HG03342 (cell line): ENCODE results near the gene ERBIN.
"Not testable (repeated sequence)": the region's sequence is repeated elsewhere in the genome, so short reads cannot be mapped to it uniquely, and the experiment has no call there.

Experiments
- ATAC-seq: cut with Tn5 transposase; IDR thresholded peaks from one replicate; pipeline ENCODE4 v1.9.1; 2021; ENCODE audit warnings: mild to moderate bottlenecking, moderate library complexity; ENCODE audit not compliant: unreplicated experiment

Gene ERBIN, protein sequence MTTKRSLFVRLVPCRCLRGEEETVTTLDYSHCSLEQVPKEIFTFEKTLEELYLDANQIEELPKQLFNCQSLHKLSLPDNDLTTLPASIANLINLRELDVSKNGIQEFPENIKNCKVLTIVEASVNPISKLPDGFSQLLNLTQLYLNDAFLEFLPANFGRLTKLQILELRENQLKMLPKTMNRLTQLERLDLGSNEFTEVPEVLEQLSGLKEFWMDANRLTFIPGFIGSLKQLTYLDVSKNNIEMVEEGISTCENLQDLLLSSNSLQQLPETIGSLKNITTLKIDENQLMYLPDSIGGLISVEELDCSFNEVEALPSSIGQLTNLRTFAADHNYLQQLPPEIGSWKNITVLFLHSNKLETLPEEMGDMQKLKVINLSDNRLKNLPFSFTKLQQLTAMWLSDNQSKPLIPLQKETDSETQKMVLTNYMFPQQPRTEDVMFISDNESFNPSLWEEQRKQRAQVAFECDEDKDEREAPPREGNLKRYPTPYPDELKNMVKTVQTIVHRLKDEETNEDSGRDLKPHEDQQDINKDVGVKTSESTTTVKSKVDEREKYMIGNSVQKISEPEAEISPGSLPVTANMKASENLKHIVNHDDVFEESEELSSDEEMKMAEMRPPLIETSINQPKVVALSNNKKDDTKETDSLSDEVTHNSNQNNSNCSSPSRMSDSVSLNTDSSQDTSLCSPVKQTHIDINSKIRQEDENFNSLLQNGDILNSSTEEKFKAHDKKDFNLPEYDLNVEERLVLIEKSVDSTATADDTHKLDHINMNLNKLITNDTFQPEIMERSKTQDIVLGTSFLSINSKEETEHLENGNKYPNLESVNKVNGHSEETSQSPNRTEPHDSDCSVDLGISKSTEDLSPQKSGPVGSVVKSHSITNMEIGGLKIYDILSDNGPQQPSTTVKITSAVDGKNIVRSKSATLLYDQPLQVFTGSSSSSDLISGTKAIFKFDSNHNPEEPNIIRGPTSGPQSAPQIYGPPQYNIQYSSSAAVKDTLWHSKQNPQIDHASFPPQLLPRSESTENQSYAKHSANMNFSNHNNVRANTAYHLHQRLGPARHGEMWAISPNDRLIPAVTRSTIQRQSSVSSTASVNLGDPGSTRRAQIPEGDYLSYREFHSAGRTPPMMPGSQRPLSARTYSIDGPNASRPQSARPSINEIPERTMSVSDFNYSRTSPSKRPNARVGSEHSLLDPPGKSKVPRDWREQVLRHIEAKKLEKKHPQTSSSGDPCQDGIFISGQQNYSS (N-terminal part only)

DNA sequence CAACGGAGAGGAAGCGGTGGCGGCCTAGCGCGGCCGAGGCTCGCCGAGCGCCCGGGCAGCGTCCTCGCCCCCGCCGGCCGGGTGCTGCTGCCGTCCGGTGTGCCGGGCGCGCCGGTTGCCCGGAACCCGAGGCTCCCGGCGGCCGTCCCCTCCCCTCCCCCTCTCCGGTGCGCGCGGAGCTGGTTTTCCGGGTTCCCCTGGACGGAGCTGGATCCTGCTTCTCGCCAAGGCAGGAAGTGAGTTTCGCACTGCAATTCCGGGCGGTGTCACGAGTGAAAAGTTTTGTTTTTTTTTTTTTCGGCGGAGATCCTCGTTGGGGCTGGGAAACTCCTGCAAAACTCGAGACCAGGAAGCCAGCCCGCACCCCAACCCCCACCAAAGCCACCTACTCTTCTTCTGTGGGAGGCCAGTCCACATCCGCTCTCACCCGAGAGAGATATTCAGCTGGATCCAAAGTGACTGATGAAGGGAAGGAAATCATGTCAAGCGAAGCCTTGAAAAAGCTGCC is at the start of gene ERBIN:
Gene ERBIN (plus strand): TSS at position 300 of the 508 bp plus-strand sequence. CDS start 66,144 bp downstream, outside the sequence.
- ATAC-seq, result peak; percentile 13

DNA sequence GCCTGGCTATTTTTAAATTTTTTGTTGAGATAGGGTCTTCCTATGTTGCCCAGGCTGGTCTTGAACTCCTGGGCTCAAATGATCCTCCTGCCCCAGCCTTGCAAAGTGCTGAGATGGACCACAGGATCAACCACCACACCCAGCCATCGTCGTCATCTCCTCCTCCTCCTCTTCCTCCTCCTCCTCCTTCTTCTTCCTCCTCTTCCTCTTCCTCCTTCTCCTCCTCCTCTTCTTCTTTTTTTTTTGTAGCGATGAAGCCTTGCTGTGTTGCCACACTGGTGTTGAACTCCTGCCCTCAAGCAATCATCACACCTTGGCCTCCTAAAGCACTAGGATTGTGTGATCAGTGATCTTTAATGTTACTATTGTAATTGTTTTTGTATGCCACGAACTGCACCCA is 49.4 kb upstream of the ERBIN start:
- ATAC-seq, result no peak

DNA sequence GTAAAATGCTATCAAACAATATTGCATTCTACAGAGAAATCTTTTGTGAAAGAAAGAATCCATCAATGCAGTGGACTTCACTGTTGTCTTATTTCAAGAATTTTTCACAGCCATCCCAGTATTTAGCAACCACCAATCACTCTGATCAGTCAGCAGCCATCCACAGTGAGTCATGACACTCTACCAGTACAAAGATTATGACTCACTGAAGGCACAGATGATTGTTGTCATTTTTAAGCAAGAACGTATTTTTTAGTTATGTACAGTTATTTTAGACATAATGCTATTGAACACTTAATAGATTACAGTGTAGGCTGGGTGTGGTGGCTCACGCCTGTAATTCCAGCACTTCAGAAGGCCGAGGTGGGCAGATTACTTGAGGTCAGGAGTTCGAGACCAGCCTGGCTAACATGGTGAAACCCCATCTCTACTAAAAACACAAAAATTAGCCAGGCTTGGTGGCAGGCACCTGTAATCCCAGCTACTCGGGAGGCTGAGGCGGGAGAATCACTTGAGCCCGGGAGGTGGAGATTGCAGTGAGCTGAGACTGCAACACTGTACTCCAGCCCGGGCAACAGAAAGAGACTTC is 46.6 kb upstream of the ERBIN start:
- not testable (repeated sequence) for ATAC-seq

DNA sequence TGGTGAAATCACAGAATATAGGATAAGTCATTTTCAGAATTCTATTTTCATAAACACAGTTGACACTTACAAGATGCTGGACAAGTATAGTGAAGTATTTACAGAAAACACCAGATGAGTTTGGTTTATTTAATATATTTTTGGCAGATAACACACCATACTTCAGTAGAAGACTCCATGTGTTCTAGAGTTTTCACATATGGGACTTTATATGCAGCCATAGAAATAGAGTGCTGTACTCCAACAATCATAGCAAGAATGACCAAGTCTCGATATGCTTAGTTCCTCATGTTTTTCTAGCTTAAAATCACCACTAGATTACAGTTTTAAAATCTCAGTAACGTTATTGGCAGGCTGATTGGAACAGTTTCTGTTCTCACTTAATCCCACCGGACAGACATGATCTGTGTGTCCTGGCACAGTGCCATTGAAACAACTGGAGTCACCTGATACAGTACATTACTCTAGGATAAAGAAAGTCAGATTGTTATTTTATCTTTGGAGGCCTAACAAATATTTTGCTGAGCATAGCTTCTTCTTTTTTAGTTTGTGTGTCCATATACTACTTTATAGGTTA is 45.8 kb upstream of the ERBIN start:
- ATAC-seq, result no peak

DNA sequence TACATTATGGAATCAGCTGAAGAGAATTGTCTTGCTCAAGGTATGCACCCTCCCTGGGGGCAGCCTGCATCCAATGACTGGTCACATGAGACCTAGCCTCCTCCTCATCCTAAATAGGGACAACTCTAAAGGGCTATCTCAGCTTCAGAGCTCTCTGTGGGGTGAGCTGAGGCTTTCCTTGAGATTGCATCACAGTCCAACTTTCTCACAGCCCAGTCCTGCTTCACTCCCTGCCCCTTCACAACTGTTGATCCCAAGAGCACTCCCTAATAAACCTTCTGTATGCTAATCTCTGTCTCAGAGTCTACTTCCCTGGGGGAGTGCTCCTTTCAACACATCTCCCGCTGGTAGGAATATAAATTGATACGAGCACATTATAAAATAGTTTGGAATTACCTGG is 44.1 kb upstream of the ERBIN start:
- no peak for ATAC-seq

DNA sequence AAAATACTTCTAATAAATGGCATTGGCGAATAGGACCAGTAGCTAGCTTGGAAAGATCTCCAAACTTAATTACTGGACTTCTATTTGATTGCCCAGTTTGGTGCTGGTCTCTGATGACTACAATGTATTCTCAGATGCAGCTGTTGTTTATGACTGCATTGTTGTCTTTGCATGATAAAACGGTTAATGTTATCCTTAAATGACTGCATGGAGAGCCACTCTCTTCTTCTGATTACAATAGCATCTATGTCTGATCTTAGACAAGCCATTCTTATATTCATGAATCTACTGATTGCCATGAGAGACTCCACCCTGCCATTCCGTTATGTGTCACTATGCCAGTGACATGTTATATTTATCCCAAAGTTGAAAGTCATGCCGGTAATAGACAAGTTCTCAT is 42.9 kb upstream of the ERBIN start:
- no peak for ATAC-seq

DNA sequence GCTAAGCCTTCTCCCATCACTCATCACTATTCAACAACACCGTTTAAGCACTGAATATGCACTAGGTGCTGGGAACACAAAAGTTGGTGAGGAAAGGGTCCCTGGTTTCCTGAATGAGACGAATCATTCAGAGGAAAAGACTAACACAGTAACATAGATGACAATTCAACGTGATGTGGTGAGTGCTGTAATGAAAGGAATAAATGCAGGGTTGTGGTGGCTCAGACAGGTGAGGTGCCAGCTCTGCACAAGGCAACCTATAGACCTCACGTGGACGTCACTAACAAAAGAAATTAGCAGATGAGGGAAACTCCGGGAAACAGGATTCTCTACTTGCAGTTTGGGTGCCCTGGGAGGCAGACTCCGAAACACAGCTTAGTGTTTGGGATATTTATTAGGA is 40.0 kb upstream of the ERBIN start:
- no peak for ATAC-seq

DNA sequence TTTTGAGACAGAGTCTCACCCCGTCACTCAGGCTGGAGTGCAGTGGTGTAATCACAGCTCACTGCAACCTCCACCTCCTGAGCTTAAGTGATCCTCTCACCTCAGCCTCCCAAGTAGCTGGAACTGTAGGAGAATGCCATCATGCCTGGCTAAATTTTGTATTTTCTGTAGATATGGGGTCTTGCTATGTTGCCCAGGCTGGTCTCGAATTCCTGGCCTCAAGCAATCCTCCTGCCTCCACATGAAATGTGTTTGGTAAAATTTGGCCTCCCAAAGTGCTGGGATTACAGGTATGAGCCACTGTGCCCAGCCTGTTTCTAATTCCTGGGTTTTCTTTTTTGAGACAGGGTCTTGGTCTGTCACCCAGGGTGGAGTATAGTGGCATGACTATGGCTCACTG is 34.4 kb upstream of the ERBIN start:
- ATAC-seq, result not testable (repeated sequence)

DNA sequence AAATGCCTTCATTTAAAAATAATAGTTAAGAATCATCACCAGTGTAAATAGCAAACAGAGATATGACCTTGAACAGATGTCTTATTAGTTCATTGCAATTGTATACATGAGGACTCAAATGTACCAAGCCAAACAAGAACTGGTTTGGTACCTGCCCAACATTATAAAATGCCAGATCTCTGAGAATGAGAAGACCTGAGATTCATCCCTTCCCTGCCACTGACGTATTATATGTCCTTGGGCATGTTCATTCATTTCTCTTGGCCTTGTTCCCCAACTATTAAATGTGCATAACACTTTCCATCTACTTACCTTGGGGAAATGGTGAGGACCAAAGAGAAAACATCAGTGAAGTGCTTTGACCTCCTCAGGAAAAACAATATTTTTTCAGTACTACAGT is 33.6 kb upstream of the ERBIN start:
- ATAC-seq, result no peak

DNA sequence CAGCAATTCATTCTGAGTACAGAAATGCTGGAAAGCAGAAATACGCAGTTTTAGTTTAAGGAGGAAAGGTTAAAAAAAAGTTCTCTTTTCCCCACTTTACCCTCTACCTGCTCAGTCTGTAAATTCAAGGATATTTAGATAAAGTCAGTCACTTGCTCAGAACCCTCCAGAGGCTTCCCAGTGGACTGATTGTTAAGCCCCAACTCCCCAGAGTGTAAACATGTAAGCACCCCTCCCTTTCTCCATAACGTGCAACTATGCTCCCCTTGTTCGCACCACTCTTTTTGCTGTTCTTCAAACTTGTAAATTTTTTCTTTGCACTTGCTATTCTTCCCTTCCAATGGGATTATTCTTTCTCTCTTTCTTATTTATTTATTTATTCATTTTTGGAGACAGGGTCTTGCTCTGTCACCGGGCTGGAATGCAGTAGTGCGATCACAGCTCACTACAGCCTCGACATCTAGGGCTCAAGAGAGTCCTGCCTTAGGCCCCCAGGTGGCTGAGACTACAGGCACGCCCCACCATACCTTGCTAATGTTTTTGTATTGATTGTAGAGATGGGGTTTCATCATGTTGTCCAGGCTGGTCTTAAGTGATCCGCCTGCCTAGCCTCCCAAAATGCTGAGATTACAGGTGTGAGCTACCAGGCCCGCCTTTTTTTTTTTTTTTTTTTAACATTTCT is 32.5 kb upstream of the ERBIN start:
- ATAC-seq, result no peak

DNA sequence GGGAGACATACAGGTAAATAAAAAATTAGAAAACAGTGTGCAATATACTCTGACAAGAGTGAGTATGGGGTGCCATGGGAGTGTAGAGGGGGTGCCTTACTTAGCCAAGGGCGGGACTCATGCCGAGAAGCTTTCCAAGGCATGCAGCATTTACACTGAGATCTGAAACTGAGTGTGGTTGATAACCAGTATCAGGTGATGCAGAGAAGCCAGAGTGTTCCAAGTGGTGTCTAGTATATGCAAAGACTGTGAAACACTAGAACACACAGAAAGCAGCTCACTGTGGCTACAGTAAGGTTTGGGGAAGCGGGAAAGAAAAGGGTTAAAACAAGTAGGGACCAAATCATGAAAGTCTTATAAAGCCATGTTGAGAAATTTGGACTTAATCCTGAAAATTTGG is 30.5 kb upstream of the ERBIN start:
- no peak for ATAC-seq

DNA sequence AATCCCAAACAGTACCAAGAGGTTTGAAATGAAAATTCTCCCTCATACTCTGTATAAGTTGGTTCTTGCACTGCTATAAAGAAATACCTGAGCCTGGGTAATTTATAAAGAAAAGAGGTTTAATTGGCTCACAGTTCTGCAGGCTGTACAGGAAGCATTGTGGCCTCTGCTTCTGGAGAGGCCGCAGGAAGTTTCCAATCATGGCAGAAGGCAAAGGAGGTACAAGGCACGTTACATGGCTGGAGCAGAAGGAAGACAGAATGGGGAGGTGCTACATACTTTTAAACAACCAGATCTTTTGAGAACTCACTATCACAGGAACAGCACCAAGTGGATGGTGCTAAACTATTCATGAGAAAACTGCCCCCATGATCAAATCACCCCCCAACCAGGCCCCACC is 25.6 kb upstream of the ERBIN start:
- no peak for ATAC-seq

DNA sequence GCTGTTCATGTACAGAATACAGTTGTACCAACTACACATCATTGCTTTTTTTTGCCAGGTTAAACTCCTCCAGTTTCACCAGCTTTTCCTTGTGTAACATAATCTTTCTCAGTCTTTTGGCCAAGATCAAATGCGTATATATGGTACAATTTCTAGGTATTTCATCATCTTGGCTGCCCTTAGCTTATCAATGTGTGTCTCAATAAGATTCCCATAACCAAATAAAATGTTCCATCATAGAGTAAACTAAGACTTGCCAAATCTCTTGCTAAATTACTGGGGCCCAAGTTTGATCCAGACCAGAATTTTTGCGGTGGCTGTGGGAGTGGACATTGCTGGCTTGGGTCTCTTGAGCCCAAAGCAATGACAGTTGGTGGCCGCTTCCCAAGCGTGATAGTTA is 24.3 kb upstream of the ERBIN start:
- no peak for ATAC-seq

DNA sequence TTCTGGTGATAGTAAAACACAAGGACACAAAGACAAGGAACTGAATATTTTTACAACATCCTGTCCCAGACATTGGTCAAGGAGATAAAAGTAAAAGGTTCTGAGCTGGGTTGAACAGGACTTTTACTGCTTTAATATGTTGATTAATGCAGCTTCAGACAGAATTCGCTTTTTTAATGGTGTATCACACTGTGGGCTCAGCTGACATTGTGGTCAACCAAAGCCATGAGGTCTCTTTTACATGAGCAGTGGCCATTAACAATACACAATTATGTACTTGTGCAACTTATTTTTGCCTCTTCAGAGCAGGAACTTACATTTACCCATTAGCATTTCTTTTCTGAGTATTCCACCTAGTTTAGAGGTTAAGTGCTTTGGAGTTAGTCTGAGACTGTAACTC is 22.8 kb upstream of the ERBIN start:
- no peak for ATAC-seq

DNA sequence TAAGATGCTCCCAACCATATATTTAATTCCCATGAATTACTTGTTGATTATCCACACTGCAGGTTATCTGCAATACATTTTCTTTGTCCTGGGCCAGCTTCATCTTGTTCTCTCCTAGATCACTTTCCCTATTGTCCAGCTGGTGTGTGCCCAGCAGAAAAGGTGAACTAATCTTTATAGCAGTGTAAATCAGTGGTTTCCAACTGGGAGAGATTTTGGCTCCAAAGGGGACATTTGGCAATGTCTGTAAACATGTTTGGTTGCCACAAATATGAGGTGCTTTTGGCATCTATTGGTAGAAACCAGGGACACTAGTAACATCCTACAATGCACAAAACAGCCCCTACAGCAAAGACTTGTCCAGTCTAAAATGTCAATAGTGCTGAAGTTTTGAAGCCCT is 20.1 kb upstream of the ERBIN start:
- ATAC-seq, result no peak

DNA sequence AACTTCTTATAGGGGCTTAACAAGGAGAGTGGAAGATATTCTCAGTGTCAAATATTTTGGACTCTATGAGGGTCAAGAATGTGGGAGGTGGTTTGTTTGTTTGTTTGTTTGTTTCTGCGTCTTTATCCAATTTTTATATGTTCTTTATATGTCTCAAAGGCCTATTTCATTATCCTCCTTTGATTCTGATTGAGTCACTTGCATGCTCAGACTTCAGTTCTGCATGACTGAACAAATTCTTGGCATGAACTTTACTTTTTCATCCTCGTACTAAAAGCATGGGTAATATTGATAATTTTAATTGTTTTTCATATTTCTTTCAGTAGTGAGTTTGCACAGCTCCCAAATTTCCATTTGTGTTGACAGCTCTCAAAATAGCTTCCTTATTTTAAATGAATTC is 19.2 kb upstream of the ERBIN start:
- ATAC-seq, result no peak

DNA sequence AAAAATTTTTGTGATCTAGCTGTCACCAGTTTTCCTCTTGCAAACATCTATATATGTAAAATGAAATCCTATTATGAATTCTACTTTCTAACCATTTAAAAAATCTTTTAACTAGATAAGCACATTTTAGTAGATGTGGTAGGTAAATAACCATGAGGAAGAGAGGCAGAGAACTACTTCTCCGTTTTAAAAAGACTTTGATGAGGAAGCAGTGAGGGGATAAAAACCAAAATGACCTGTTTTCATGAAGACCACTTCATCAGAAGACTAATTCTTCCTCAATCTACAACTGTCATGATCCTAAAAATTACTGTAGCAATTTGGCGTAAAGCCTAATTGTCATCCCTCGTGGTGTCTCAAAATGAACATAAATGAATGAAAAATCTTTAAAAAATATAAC is 15.7 kb upstream of the ERBIN start:
- no peak for ATAC-seq

DNA sequence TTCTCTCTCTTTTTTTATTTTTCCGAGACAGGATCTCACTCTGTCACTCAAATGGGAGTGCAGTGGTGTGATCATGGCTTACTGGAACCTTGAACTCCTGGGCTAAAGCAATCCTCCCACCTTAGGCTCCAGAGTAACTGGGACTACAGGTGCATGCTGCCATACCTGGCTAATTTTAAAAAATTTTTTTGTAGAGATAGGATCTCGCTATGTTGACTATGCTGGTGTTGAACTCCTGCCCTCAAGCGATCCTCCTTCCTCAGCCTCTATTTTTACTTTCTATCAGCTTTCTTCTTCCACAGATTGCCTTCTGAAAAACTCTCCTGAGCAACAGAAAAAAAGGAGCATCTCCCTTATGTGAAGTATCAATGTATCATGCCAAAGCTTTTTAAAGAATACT is 14.1 kb upstream of the ERBIN start:
- ATAC-seq, result no peak

DNA sequence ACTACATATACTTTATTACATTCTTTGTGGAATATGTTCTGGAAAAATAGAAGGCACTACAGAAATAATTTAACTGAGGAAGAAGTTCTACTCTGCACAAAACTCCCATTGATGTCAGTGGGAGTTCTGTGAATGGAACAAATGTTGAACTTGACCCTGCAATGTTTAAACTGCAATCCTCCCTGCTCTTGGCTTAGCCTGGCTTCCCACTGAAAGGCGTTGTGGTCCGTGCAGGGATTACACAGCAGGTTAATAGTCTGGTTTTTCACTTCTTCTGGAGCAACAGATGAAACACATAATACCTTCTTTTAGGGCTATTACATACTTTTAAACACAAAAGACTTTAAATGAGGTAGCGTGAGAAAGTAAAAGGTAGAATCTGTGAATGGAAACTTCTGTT is 12.9 kb upstream of the ERBIN start:
- ATAC-seq, result no peak

DNA sequence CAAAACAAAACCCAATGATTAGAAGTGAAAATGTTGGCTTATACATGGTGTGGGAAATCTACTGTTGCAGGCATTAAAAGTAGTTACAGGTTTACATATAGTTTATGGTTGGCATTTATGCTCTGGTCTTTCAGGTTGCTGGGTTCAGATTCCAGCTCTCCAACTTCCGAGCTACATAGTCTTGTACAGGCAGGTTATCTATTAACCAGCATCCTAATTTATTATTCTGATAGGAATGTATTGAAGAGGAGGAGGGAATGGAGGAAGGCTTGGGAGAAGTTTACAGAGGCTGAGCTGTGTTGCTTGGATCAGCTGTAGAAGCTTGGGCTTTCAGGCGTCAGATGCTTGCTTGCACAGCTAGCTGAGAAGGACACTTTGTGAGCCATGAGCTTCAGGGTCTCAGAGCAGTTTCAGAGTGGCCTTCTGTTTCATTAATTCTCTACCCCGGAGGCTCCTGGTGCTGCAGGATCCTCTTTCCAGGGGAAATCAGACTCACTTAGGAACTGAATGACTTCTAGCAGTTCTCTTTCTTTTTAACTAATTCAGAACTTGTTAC is 11.7 kb upstream of the ERBIN start:
- no peak for ATAC-seq
